Fibroblast of upper back skin (primary cell): ENCODE data around the gene SGK1.

Source experiments
- DNase-seq: peaks from one replicate; pipeline ENCODE4 v3.0.0-alpha.2; 2013

The SGK1 gene

DNA sequence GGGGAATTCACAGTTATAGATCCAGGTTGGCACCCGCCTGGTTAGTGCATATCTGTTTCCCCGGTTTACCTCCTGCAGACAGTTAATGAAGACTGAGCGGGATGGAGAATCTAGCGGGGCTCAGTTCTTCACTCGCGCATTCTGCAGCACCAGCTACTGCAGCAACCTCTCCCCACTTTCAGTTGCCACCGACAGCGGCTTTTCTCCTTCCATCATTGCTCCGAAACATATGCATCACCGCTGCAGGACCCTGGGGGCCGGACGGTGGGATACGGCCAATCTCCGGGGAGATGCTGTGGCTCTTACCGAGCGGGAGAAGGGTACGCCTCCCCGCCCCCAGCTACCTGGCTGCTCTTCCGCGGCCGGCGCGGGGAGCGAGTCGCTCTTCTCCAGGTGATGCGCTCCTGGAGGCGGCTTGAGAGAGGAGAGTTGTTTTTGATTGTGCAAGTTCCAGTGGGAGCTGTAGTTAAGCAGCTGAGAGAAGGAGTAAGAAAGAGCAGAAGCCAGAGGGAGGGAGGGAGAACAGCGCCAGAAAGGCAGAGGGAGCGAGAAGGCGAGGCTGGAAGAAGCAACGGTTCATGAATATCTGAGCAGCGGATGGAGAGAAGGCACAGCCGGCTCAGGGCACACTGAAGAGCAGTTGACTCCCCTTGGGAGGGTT is at the start of gene SGK1:
Gene SGK1, minus strand, starts transcription at position 642 of the 661 bp plus-strand sequence. CDS start 652 bp downstream, outside the sequence.
- DNase-seq: peak; percentile 40

DNA sequence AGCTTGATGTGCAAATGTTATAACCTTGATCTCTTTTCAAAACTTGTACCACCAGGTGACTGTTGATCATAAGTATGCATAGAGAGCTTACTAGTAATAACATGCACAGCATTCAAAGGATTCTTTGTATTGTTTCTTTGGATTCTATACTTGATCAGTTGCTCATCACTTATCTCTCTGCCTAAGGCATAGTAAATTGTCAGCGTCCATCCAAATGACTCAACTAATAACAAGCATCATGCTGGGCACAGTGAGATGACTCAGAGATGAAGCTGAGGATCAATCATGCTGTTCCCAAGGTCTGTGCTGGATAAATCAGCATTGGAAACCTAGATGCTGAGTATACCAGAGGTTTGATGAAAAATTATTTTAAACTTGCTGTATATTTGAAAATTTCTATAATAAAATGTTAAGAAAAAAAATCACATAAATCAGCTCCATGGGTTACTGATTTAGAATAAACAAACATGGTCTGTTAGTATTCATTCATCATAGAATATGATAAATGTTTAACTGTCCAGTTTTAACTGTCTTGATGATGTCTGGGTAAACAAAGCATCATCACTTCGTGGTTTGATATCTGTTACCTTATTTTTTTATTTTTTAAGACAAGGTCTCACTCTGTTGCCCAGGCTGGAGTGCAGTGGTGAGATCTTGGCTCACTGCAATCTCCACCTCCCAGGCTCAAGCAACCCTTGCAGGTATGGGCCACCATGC is 45.6 kb upstream of the SGK1 start:
- peak; percentile 81 for DNase-seq

GRCh38 chr6:134361011-134361410 is 43.1 kb upstream of the SGK1 start:
- no peak for DNase-seq

- no peak for DNase-seq
Observed at GRCh38 chr6:134359302-134359701, 41.4 kb upstream of the SGK1 start.

DNA sequence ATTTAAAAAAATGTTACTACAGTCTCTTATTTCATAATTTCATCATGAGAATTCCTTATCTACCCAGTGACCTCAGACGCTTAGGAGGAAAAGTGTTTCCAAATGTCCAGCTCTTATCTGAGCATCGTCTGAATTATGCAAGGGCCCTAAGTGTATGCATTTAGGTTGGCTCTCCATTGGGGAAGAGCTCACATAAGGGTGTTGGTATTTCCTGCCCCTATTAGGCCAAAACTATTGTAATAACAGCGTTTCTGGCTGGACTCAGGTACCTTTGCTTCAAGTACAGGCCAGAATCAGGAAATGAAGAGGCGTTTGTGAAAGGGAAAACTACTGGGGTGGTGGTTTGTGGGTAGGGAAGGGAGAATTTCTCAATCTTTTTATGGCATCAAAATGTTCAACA is 40.4 kb upstream of the SGK1 start:
- peak; percentile 67 for DNase-seq

- no peak for DNase-seq
Observed at GRCh38 chr6:134357022-134357487, 39.1 kb upstream of the SGK1 start.

GRCh38 chr6:134356405-134356804 is 38.5 kb upstream of the SGK1 start:
- DNase-seq: no peak

- peak; percentile 80 for DNase-seq
Observed at GRCh38 chr6:134352786-134353480, 35.0 kb upstream of the SGK1 start.

DNA sequence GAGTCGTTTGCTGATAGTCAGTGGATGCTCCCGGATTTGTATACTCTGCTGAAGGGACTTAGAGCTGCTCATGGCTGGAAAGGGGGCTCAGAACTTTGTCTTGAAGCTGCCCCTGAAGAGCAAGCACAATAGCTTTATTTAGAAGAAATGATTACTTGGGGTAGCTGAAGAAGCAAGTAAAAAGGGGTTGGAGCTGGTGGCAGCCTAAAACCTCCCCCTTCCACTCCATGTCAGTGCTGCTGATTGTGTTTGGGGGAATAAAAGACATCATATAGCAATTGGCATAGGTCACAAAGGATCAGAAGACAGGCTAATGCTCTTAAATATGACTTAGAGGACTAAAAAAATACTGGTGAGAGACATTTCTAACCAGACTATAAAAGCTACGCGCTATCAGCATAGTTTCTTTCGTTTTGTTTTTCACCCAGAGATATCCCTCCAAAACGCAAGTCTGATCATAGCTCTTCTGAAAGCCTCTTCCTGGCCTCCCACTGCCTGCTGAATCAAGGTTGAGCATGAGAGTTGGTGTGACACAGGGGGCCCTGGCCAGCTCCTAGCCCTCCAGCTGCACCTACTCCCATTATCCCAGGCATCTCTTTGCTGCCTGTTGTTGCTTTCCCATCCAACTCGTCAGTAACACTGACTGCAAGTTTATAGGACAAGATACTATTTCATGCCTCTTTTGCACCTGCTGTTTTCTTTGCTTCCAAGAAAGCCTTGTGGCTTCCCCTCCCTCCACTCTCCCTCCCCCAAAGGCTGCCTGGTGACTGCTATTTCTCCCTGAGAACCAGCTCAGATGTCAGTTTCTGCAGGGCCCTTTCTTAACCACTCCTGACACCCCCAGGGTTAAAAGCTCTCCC is 33.9 kb upstream of the SGK1 start:
- no peak for DNase-seq

GRCh38 chr6:134347885-134348805 is 30.2 kb upstream of the SGK1 start:
- DNase-seq: peak; percentile 85

DNA sequence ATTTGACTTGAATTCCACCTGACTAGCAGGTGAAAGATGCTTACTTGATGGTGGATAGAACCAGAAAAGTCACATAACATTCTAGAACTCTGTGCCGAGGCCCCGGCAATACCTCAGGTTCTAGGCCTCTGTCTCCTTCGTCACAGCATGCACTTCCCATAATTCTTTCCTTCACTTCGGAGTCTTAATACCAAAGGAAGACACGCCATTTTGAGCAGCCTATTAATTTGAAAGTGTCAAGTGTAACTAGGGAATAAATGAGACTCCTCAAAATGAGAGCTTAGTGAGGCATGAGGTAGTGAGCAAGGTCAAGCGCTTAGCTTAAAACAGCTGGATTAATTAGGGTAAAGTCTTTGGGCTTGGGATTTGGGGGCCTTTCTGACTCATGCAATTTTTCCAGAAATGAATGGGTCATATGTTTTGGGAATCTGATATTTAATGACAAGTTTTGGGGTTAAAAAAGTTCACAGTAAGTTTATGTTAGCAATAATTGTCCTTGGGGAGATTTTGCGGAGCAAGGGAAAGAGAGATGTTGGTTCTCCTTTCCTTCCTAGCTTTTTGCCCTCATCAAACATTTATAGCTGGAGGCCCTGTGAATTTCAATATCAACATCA is 29.1 kb upstream of the SGK1 start:
- DNase-seq: no peak

DNA sequence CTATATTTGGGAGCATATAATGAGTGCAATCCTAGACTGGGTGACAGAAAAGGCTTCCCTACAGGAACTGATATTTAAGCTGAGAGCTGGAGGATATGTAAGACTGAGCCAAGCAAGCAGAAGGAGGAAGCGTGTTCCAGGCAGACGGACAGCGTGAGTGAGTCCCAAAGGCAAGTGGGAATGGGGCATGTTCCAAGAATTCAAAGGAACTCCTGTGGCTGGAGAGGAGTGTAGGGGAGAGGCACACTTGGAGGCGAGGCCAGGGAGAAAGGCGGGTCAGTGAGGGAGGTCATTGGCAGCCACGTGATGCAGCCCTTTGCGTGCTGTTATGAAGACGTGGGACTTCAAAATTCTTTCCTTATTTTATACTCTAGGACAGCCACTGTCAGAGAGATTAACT is 27.9 kb upstream of the SGK1 start:
- peak; percentile 68 for DNase-seq

DNA sequence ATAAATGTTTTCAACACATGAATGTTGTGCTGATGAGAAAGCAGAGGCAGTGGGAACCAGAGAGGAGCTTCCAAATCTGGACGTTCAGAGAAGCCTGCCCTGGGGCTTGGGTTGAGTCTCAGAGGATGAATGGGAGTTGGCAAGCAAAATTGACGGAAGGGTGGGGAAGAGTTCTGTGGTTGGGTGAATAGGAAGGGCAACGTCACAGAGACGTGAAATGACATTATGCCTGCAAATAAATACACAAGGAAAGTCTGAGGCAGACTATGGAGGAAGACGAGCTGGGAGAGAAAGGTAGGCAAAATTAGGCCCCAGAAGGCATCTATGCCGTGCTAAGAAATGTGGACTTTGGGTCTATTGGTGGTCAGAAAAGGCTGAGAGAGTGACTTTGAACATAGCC is 25.2 kb upstream of the SGK1 start:
- DNase-seq: no peak

DNA sequence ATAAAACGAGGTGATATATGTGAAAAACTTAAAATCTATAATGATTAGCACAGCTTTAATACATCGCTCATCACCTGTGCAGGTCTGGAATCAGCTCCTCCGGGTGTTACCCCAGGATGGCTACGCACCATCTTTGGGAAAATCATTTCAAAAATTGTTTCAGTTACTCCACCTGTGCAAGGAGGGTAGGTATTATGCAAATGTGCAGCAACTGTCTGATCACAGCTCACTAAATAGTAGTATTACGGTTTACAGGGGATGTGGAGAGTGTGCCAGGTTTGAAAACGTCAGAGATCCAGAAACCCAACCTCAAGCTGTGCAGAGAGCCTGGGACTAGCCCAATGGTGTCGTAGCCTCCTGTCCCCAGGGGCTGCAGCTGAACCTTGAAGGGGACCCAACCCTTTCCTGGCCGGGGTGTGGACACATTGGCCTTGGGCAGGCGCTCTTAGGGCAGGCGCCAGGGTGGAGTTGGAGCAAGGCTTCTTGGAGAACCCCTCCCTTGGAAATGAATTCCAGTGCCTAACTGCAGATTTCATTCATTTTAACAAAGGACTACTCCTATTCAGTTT is 24.2 kb upstream of the SGK1 start:
- no peak for DNase-seq

GRCh38 chr6:134340179-134340975 is 22.5 kb upstream of the SGK1 start:
- DNase-seq: peak; percentile 43

GRCh38 chr6:134339216-134339615 is 21.3 kb upstream of the SGK1 start:
- no peak for DNase-seq

DNA sequence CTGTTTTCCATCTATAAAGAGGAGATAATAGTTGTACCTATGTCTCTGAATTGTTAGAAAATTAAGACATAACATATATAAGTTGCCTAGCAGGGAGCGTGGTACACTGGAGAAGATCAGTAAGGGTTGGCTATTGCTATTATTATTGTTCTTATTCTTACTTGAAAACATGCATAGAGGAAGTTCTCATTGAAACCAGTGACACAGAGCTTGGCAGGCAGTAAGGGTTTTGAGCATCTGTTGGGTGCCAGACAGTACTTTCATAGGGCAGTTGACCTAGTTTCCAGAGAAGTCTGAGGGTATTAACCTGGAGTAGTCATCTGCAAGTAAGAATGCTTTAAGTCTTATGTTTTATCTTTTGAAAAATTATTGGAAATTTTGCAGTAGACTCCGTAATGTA is 13.3 kb upstream of the SGK1 start:
- no peak for DNase-seq

DNA sequence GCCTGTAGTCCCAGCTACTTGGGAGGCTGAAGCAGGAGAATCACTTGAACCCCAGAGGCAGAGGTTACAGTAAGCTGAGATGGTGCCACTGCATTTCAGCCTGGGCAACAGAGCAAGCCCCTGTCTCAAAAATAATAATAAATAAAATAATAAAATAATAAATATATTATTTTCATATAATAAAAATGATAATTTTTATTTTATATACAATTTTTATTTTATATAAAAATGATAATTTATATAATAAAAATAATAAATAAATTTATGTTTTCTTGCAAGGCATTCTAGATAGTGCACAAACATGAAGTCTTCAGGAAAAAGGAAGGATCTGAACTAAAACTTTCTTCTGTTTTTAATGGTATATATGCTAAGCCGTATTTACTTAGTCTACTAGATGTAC is 12.6 kb upstream of the SGK1 start:
- DNase-seq: no peak

DNA sequence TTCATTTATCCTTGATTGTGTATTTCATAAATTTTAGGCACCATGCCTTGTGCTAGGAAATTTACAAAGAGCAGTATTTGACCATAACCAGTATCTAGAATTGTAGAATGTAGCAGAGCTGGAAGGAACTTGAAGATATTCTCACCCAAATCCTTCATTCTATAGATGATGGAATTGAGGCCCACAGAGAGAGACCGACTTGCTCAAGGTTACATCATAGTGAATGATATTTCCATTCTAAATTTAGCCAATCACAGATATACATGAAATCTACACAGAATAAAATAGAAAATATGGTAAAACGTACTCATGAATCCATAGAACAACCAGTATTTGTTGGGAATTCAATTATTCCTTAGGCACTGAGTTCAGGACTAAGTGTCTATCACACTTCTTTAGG is 10.9 kb upstream of the SGK1 start:
- DNase-seq: no peak

- DNase-seq: no peak
Observed at GRCh38 chr6:134328138-134328537, 10.2 kb upstream of the SGK1 start.
